CD4-positive, alpha-beta T cell (primary cell): ENCODE measurements around the gene VEGFA. TPM values are rescaled to one million over a fixed set of nuclear protein-coding genes. Genes with fewer than 3 reads are reported as not detected.

Experiments
- ATAC-seq: fragments of 200-7000 bp; cut with Tn5 transposase; one replicate; pipeline ENCODE4 v1.10.0; 2022; ENCODE audit warnings: mild to moderate bottlenecking; ENCODE audit not compliant: poor library complexity
- CTCF ChIA-PET: fragments of 350-600 bp; sonication (Branson Sonifier 250); formaldehyde crosslinking; loops from one replicate; lab custom pipeline; 2021; ENCODE audit warnings: antibody characterized with exemption, inconsistent platforms; lab: Charles Lee
- POLR2A ChIA-PET: fragments of 350-600 bp; sonication (Branson Sonifier 250); formaldehyde crosslinking; loops from one replicate; lab custom pipeline; 2021; ENCODE audit warnings: antibody characterized with exemption, inconsistent platforms; lab: Charles Lee
- DNase-seq, 14 experiments: peaks; one replicate each; pipeline ENCODE4 v3.0.0-alpha.2; 2013 to 2020; ENCODE audit warnings: mixed read lengths in 2 of 14
- H3K27ac ChIP-seq, 2 donors: one replicate each; pipeline versions ENCODE4 v1.5.1 to v1.7.0; 2013; ENCODE audit warnings: low read length in 2 of 2, low read depth in 1 of 2, mild to moderate bottlenecking in 1 of 2
- H3K27me3 ChIP-seq, 2 experiments: 1 replicate in 1 of 2; 2 replicates in 1 of 2; pipeline versions ENCODE4 v1.6.1 to v1.7.0; 2013; ENCODE audit warnings: low read length in 2 of 2, control low read depth in 1 of 2, mild to moderate bottlenecking in 1 of 2, moderate library complexity in 1 of 2; ENCODE audit not compliant: insufficient read depth in 2 of 2, control insufficient read depth in 1 of 2
- H3K36me3 ChIP-seq: one replicate; pipeline ENCODE4 v1.6.1; 2013; ENCODE audit warnings: low read length, control low read depth; ENCODE audit not compliant: insufficient read depth
- H3K4me1 ChIP-seq: one replicate; pipeline ENCODE4 v1.6.1; 2013; ENCODE audit warnings: low read length, control low read depth; ENCODE audit not compliant: insufficient read depth
- H3K4me3 ChIP-seq: one replicate; pipeline ENCODE4 v1.5.1; 2013; ENCODE audit warnings: mild to moderate bottlenecking, low read length, moderate library complexity
- H3K9me3 ChIP-seq, 2 experiments: 1 replicate in 1 of 2; 2 replicates in 1 of 2; pipeline versions ENCODE4 v1.6.1 to v1.7.0; 2013; ENCODE audit warnings: low read length in 2 of 2, mild to moderate bottlenecking in 2 of 2, control low read depth in 1 of 2, moderate library complexity in 1 of 2; ENCODE audit not compliant: control insufficient read depth in 1 of 2, insufficient read depth in 1 of 2
- H3K27ac Mint-ChIP-seq: one replicate; pipeline ENCODE4 v1.8.0; 2020; ENCODE audit warnings: mixed read lengths
- H3K27me3 Mint-ChIP-seq: one replicate; pipeline ENCODE4 v1.8.0; 2021; ENCODE audit warnings: mixed read lengths
- H3K36me3 Mint-ChIP-seq: one replicate; pipeline ENCODE4 v1.8.0; 2021; ENCODE audit warnings: low read depth, mixed read lengths
- H3K4me1 Mint-ChIP-seq: one replicate; pipeline ENCODE4 v1.8.0; 2021; ENCODE audit warnings: low read depth, mixed read lengths
- H3K4me3 Mint-ChIP-seq: one replicate; pipeline ENCODE4 v1.8.0; 2020; ENCODE audit warnings: mild to moderate bottlenecking, mixed read lengths
- H3K9me3 Mint-ChIP-seq: one replicate; pipeline ENCODE4 v1.8.0; 2020; ENCODE audit warnings: mixed read lengths
- CTCF ChIP-seq: fragments of 200-600 bp; IDR thresholded peaks from one replicate; pipeline ENCODE4 v1.8.0; 2022; ENCODE audit warnings: antibody characterized with exemption, mild to moderate bottlenecking
- intact Hi-C, 2 experiments: fragments of 100-400 bp; cut with DNase I in 1 of 2; cut with micrococcal nuclease in 1 of 2; formaldehyde crosslinking; loops; one replicate each; pipeline versions ENCODE4 v1.15.1 to v1.9.0; 2023 to 2025; cut with DNase I, micrococcal nuclease
- total RNA-seq, 174 experiments: library from RNA in 2 of 174; stranded (reverse) in 2 of 174; gene quantifications; one replicate each; pipeline ENCODE4 v1.2.3 and lab custom pipeline; 2021 to 2026

VEGFA gene
- total RNA-seq, 2 experiments from 2014 or later = 3.5 to 3.7 TPM

GRCh38 chr6:43729537-43729936 lies 40.5 kb upstream of the VEGFA start:
- ChIA-PET CTCF (no interaction called here), POLR2A (no interaction called here)
- no peaks in the 10 kb centered on the region for H3K27me3 ChIP-seq
- Mint-ChIP-seq H3K9me3 (peaks cover 10% of the 10 kb centered on the region), H3K27me3 (no peaks in the 10 kb centered on the region), H3K4me1 (peaks cover 19% of the 10 kb centered on the region), H3K27ac (no peak overlapping the region), H3K36me3 (no peaks in the 10 kb centered on the region), H3K4me3 (no peak overlapping the region)
- intact Hi-C loops = no loop called here
- no peak for DNase-seq
- H3K4me1 ChIP-seq = peaks cover 31% of the 10 kb centered on the region
- H3K27ac ChIP-seq = no peak overlapping the region
- H3K9me3 ChIP-seq = peaks cover 7 to 10% of the 10 kb centered on the region in 2 experiments
- no peak overlapping the region for H3K4me3 ChIP-seq
- H3K36me3 ChIP-seq = no peaks in the 10 kb centered on the region
- no peak for TF ChIP-seq CTCF
- ATAC-seq = no peak

GRCh38 chr6:43730634-43731033 lies 39.4 kb upstream of the VEGFA start:
- intact Hi-C loops = no loop called here
- Mint-ChIP-seq H3K4me3 (no peak overlapping the region), H3K27me3 (no peaks in the 10 kb centered on the region), H3K36me3 (no peaks in the 10 kb centered on the region), H3K4me1 (peaks cover 8% of the 10 kb centered on the region), H3K27ac (no peak overlapping the region), H3K9me3 (peaks cover 10% of the 10 kb centered on the region)
- TF ChIP-seq CTCF = no peak
- Histone ChIP-seq H3K9me3 (peaks cover 7 to 10% of the 10 kb centered on the region in 2 experiments), H3K36me3 (no peaks in the 10 kb centered on the region), H3K4me3 (no peak overlapping the region), H3K27ac (no peak overlapping the region), H3K27me3 (no peaks in the 10 kb centered on the region), H3K4me1 (peaks cover 31% of the 10 kb centered on the region)
- CTCF ChIA-PET = no interaction called here
- POLR2A ChIA-PET = no interaction called here
- DNase-seq (no peak), ATAC-seq (no peak)

- H3K4me3 Mint-ChIP-seq = no peak overlapping the region
- H3K27ac ChIP-seq = no peak overlapping the region
Observed at GRCh38 chr6:43733471-43734293, 36.3 kb upstream of the VEGFA start.

More at GRCh38 chr6:43733471-43734293, 36.3 kb upstream of the VEGFA start:
- POLR2A ChIA-PET = no interaction called here
- DNase-seq = peak in 10 of 14 experiments; percentile 10 to 81 (median 32)
- Histone ChIP-seq H3K4me1 (peaks cover 28% of the 10 kb centered on the region), H3K4me3 (no peak overlapping the region), H3K36me3 (no peaks in the 10 kb centered on the region), H3K9me3 (peaks cover 7 to 10% of the 10 kb centered on the region in 2 experiments), H3K27me3 (no peaks in the 10 kb centered on the region)
- H3K9me3 Mint-ChIP-seq = peaks cover 10% of the 10 kb centered on the region
- no peaks in the 10 kb centered on the region for H3K4me1 Mint-ChIP-seq
- intact Hi-C loops = no loop called here
- CTCF ChIA-PET = no interaction called here
- ATAC-seq = peak; percentile 29
- no peaks in the 10 kb centered on the region for H3K27me3 Mint-ChIP-seq
- no peak overlapping the region for H3K27ac Mint-ChIP-seq
- H3K36me3 Mint-ChIP-seq = no peaks in the 10 kb centered on the region
- TF ChIP-seq CTCF = no peak
